ENCODE data around the gene ATOX1. TPM values are rescaled to one million over a fixed set of nuclear protein-coding genes. Genes with fewer than 3 reads are reported as not detected.

ATOX1 gene
- total RNA-seq, 1 experiment from 2014 or later: 202 TPM

- Histone ChIP-seq H3K36me3 (ENCODE audit: control insufficient read depth, insufficient read depth, low read length) (peaks cover 54% of the 10 kb centered on the region), H3K27ac (ENCODE audit: low read length) (no peak overlapping the region), H3K27me3 (ENCODE audit: control insufficient read depth, insufficient read depth, low read length) (no peaks in the 10 kb centered on the region), H3K9me3 (ENCODE audit: control insufficient read depth, insufficient read depth, low read depth, low read length) (no peaks in the 10 kb centered on the region), H3K4me3 (ENCODE audit: low read depth in 2 of 2, low read length in 2 of 2) (no peak overlapping the region), H3K4me1 (ENCODE audit: control insufficient read depth, insufficient read depth, low read length) (no peaks in the 10 kb centered on the region)
- in situ Hi-C loops (cut with HindIII; ENCODE audit: low pct_unique_long_range_greater_than_20kb, low sequenced_read_pairs): no loop called here
- intact Hi-C loops (cut with micrococcal nuclease; ENCODE audit: unreplicated experiment): no loop called here
- ChIA-PET CTCF (no interaction called here), POLR2A (no interaction called here)
- TF ChIP-seq SIN3A (IDR thresholded peaks at IDR 0.05; ENCODE audit: borderline replicate concordance, insufficient read depth, low read depth, low read length) (no peak), POLR2AphosphoS5 (IDR thresholded peaks at IDR 0.05; ENCODE audit: low read depth, low read length) (no peak), REST (IDR thresholded peaks at IDR 0.05; ENCODE audit: insufficient read depth in 1 of 2, low read depth in 2 of 2, low read length in 1 of 2) (no peak), TCF7L2 (IDR thresholded peaks at IDR 0.05; ENCODE audit: low read depth, low read length) (no peak)
- TF ChIP-seq, protein P1, sequence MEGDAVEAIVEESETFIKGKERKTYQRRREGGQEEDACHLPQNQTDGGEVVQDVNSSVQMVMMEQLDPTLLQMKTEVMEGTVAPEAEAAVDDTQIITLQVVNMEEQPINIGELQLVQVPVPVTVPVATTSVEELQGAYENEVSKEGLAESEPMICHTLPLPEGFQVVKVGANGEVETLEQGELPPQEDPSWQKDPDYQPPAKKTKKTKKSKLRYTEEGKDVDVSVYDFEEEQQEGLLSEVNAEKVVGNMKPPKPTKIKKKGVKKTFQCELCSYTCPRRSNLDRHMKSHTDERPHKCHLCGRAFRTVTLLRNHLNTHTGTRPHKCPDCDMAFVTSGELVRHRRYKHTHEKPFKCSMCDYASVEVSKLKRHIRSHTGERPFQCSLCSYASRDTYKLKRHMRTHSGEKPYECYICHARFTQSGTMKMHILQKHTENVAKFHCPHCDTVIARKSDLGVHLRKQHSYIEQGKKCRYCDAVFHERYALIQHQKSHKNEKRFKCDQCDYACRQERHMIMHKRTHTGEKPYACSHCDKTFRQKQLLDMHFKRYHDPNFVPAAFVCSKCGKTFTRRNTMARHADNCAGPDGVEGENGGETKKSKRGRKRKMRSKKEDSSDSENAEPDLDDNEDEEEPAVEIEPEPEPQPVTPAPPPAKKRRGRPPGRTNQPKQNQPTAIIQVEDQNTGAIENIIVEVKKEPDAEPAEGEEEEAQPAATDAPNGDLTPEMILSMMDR (IDR thresholded peaks at IDR 0.05): no peak
- no peak for ATAC-seq
- DNase-seq (ENCODE audit: low read depth, low spot score): no peak
- no TSS peak for BruUV-seq (replicated peaks)
These were observed 34.9 kb upstream of the ATOX1 start for GRCh38 chr5:151793358-151793757.

DNA sequence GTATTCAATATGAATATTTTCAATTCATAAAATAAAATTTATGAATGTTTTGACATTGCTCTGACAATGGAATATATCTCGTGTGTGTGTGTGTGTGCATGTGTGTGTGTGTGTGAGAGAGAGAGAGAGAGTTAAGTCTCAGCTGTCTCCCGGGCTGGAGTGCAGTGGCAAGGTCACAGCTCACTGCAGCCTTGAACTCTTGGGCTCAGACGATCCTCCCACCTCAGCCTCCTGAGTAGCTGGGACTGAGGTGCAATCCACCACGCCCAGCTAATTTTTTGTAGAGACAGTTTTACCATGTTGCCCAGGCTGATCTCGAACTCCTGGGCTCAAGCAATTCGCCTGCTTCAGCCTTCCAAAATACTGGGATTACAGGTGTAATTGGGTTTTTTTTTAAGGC, 29.4 kb upstream of the ATOX1 start:
- Histone ChIP-seq H3K27ac (ENCODE audit: low read length) (no peak overlapping the region), H3K27me3 (ENCODE audit: control insufficient read depth, insufficient read depth, low read length) (no peaks in the 10 kb centered on the region), H3K9me3 (ENCODE audit: control insufficient read depth, insufficient read depth, low read depth, low read length) (no peaks in the 10 kb centered on the region), H3K4me1 (ENCODE audit: control insufficient read depth, insufficient read depth, low read length) (peaks cover 4% of the 10 kb centered on the region; the same call in 1 of the 2 replicates), H3K4me3 (ENCODE audit: low read depth in 2 of 2, low read length in 2 of 2) (no peak overlapping the region), H3K36me3 (ENCODE audit: control insufficient read depth, insufficient read depth, low read length) (peaks cover 28% of the 10 kb centered on the region)
- no TSS peak for BruUV-seq (replicated peaks)
- DNase-seq (ENCODE audit: low read depth, low spot score) (no peak), ATAC-seq (no peak)
- in situ Hi-C loops (cut with HindIII; ENCODE audit: low pct_unique_long_range_greater_than_20kb, low sequenced_read_pairs) (no loop called here), intact Hi-C loops (cut with micrococcal nuclease; ENCODE audit: unreplicated experiment) (no loop called here)
- ChIA-PET CTCF (no interaction called here), POLR2A (interaction anchor here (0.6 kb wide), 1 partner anchor 11 kb away, joined by 4 read pairs; no protein-coding TSS in a partner anchor)
- TF ChIP-seq, protein P1 (IDR thresholded peaks at IDR 0.05): no peak
- TF ChIP-seq POLR2AphosphoS5 (IDR thresholded peaks at IDR 0.05; ENCODE audit: low read depth, low read length): no peak
- no peak for TF ChIP-seq SIN3A (IDR thresholded peaks at IDR 0.05; ENCODE audit: borderline replicate concordance, insufficient read depth, low read depth, low read length)
- no peak for TF ChIP-seq TCF7L2 (IDR thresholded peaks at IDR 0.05; ENCODE audit: low read depth, low read length)
- no peak for TF ChIP-seq REST (IDR thresholded peaks at IDR 0.05; ENCODE audit: insufficient read depth in 1 of 2, low read depth in 2 of 2, low read length in 1 of 2)
